ENCODE results near the gene SNX33. TPM values are rescaled to one million over a fixed set of nuclear protein-coding genes. Genes with fewer than 3 reads are reported as not detected.

SNX33 gene
- total RNA-seq, 2 donors from 2014 or later = 1.7 to 1.8 TPM

- peaks cover 5% of the 10 kb centered on the region for H3K4me1 Mint-ChIP-seq
- no peaks in the 10 kb centered on the region for H3K27me3 Mint-ChIP-seq
Observed at GRCh38 chr15:75661100-75661755, 13.5 kb downstream of the SNX33 start.

GRCh38 chr15:75661756-75662140 is 14.0 kb downstream of the SNX33 start:
- H3K4me1 Mint-ChIP-seq = peaks cover 5% of the 10 kb centered on the region
- no peak overlapping the region for H3K4me3 Mint-ChIP-seq
- no peaks in the 10 kb centered on the region for H3K27me3 Mint-ChIP-seq
- H3K36me3 Mint-ChIP-seq (ENCODE audit: low read depth) = peaks cover 2% of the 10 kb centered on the region
- no peak overlapping the region for H3K27ac Mint-ChIP-seq
- no peaks in the 10 kb centered on the region for H3K9me3 ChIP-seq (ENCODE audit: control insufficient read depth, low read length, poor library complexity, severe bottlenecking)
- ATAC-seq = no peak
- no peak for DNase-seq

More at GRCh38 chr15:75661100-75661755, 13.5 kb downstream of the SNX33 start:
- ATAC-seq (no peak), DNase-seq (no peak)
- Mint-ChIP-seq H3K36me3 (ENCODE audit: low read depth) (peaks cover 2% of the 10 kb centered on the region), H3K4me3 (no peak overlapping the region), H3K27ac (no peak overlapping the region)
- H3K9me3 ChIP-seq (ENCODE audit: control insufficient read depth, low read length, poor library complexity, severe bottlenecking) = no peaks in the 10 kb centered on the region

- peaks cover 5% of the 10 kb centered on the region for H3K4me1 Mint-ChIP-seq
- H3K27ac Mint-ChIP-seq = no peak overlapping the region
- H3K27me3 Mint-ChIP-seq = no peaks in the 10 kb centered on the region
- H3K9me3 ChIP-seq (ENCODE audit: control insufficient read depth, low read length, poor library complexity, severe bottlenecking) = no peaks in the 10 kb centered on the region
- DNase-seq (no peak), ATAC-seq (no peak)
- no peak overlapping the region for H3K4me3 Mint-ChIP-seq
- H3K36me3 Mint-ChIP-seq (ENCODE audit: low read depth) = peaks cover 2% of the 10 kb centered on the region
Observed at GRCh38 chr15:75662823-75663519, 15.3 kb downstream of the SNX33 start.

- H3K9me3 ChIP-seq (ENCODE audit: control insufficient read depth, low read length, poor library complexity, severe bottlenecking) = no peaks in the 10 kb centered on the region
- Mint-ChIP-seq H3K4me3 (no peak overlapping the region), H3K27ac (no peak overlapping the region), H3K36me3 (ENCODE audit: low read depth) (peaks cover 2% of the 10 kb centered on the region), H3K4me1 (peaks cover 5% of the 10 kb centered on the region), H3K27me3 (no peaks in the 10 kb centered on the region)
- ATAC-seq (no peak), DNase-seq (no peak)
Observed at GRCh38 chr15:75663931-75664421, 16.3 kb downstream of the SNX33 start.

- DNase-seq = no peak
- no peaks in the 10 kb centered on the region for H3K9me3 ChIP-seq (ENCODE audit: control insufficient read depth, low read length, poor library complexity, severe bottlenecking)
- Mint-ChIP-seq H3K4me1 (no peaks in the 10 kb centered on the region), H3K27ac (no peak overlapping the region), H3K4me3 (no peak overlapping the region), H3K27me3 (no peaks in the 10 kb centered on the region), H3K36me3 (ENCODE audit: low read depth) (no peaks in the 10 kb centered on the region)
- no peak for ATAC-seq
Observed at GRCh38 chr15:75666823-75667501, 19.2 kb downstream of the SNX33 start.

GRCh38 chr15:75669191-75669878 is 21.6 kb downstream of the SNX33 start:
- Mint-ChIP-seq H3K4me3 (no peak overlapping the region), H3K27ac (no peak overlapping the region), H3K4me1 (no peaks in the 10 kb centered on the region), H3K27me3 (no peaks in the 10 kb centered on the region), H3K36me3 (ENCODE audit: low read depth) (no peaks in the 10 kb centered on the region)
- no peaks in the 10 kb centered on the region for H3K9me3 ChIP-seq (ENCODE audit: control insufficient read depth, low read length, poor library complexity, severe bottlenecking)
- no peak for DNase-seq
- ATAC-seq = no peak

GRCh38 chr15:75669879-75670212 is 22.1 kb downstream of the SNX33 start:
- Mint-ChIP-seq H3K4me1 (no peaks in the 10 kb centered on the region), H3K4me3 (no peak overlapping the region), H3K27me3 (no peaks in the 10 kb centered on the region), H3K36me3 (ENCODE audit: low read depth) (no peaks in the 10 kb centered on the region), H3K27ac (no peak overlapping the region)
- ATAC-seq = no peak
- no peaks in the 10 kb centered on the region for H3K9me3 ChIP-seq (ENCODE audit: control insufficient read depth, low read length, poor library complexity, severe bottlenecking)
- no peak for DNase-seq

- no peaks in the 10 kb centered on the region for H3K9me3 ChIP-seq (ENCODE audit: control insufficient read depth, low read length, poor library complexity, severe bottlenecking)
- no peak for ATAC-seq
- H3K27me3 Mint-ChIP-seq = no peaks in the 10 kb centered on the region
- H3K4me1 Mint-ChIP-seq = no peaks in the 10 kb centered on the region
- no peaks in the 10 kb centered on the region for H3K36me3 Mint-ChIP-seq (ENCODE audit: low read depth)
- no peak overlapping the region for H3K27ac Mint-ChIP-seq
- no peak for DNase-seq
- no peak overlapping the region for H3K4me3 Mint-ChIP-seq
Observed at GRCh38 chr15:75671730-75672602, 24.3 kb downstream of the SNX33 start.

GRCh38 chr15:75672646-75673425 is 25.1 kb downstream of the SNX33 start:
- no peak for DNase-seq
- H3K4me3 Mint-ChIP-seq = no peak overlapping the region
- H3K27me3 Mint-ChIP-seq = no peaks in the 10 kb centered on the region
- ATAC-seq = no peak
- H3K9me3 ChIP-seq (ENCODE audit: control insufficient read depth, low read length, poor library complexity, severe bottlenecking) = no peaks in the 10 kb centered on the region
- no peak overlapping the region for H3K27ac Mint-ChIP-seq
- H3K4me1 Mint-ChIP-seq = no peaks in the 10 kb centered on the region
- no peaks in the 10 kb centered on the region for H3K36me3 Mint-ChIP-seq (ENCODE audit: low read depth)

GRCh38 chr15:75673426-75674235 is 25.9 kb downstream of the SNX33 start:
- Mint-ChIP-seq H3K27me3 (no peaks in the 10 kb centered on the region), H3K36me3 (ENCODE audit: low read depth) (no peaks in the 10 kb centered on the region), H3K4me1 (no peaks in the 10 kb centered on the region), H3K4me3 (no peak overlapping the region), H3K27ac (no peak overlapping the region)
- no peak for ATAC-seq
- DNase-seq = no peak
- no peaks in the 10 kb centered on the region for H3K9me3 ChIP-seq (ENCODE audit: control insufficient read depth, low read length, poor library complexity, severe bottlenecking)

- Mint-ChIP-seq H3K4me1 (peaks cover 5% of the 10 kb centered on the region), H3K27ac (no peak overlapping the region)
- no peak for ATAC-seq
Observed at GRCh38 chr15:75674366-75674765, 26.7 kb downstream of the SNX33 start.

More at GRCh38 chr15:75674366-75674765, 26.7 kb downstream of the SNX33 start:
- Mint-ChIP-seq H3K4me3 (no peak overlapping the region), H3K27me3 (no peaks in the 10 kb centered on the region), H3K36me3 (ENCODE audit: low read depth) (no peaks in the 10 kb centered on the region)
- no peak for DNase-seq
- no peaks in the 10 kb centered on the region for H3K9me3 ChIP-seq (ENCODE audit: control insufficient read depth, low read length, poor library complexity, severe bottlenecking)
